ENCODE measurements around the gene TMEM120B. TPM values are rescaled to one million over a fixed set of nuclear protein-coding genes. Genes with fewer than 3 reads are reported as not detected.

Gene TMEM120B
- total and polyA plus RNA-seq, 2 of the 13 experiments (the other 11 are each of a cell fraction or from before 2014, with no cell fraction given) = 7.1 to 12.9 TPM

DNA sequence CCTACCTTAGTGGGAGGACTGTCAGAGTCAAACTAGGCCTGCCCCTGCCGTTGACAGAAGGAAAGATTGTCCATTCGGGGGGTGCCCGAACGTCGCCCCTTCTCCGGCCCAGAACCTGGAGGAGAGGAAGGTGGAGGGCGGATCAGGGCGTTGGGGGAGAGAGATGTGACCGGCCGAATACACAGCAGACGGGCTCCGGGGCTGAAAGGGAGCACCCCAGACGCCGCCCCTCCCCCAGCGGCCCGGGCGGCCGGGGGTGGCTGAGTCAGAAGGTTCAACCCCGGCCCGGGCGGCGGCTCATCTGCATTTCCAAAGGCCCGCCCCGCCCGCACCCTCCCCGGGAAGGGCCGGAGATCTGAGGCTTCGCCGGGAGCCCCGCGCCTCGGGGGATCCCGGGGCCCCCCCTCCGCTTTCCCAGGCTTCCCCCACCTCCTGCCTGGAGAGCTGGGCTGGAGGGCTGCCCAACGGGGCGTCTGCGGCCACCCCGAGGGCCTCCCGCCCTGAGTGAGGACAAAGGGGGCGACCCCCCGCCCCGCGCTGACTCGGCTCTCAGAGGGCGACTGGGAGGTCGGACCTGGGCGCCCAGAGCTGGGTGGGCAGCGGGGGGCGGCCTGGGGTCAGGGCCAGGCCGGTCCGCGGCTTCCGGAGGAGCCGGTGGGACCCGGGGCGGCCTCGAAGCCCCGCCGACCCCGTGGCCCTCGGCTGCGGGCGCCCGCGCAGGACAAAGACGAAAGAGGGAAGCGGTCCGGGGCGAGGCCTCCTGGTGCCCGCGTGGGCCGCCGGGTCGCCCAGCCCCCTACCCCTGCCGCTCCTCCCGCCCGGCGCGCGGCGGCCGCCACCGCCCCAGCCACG lies 87.5 kb downstream of the TMEM120B start (continued):
- TF ChIP-seq, protein P1, sequence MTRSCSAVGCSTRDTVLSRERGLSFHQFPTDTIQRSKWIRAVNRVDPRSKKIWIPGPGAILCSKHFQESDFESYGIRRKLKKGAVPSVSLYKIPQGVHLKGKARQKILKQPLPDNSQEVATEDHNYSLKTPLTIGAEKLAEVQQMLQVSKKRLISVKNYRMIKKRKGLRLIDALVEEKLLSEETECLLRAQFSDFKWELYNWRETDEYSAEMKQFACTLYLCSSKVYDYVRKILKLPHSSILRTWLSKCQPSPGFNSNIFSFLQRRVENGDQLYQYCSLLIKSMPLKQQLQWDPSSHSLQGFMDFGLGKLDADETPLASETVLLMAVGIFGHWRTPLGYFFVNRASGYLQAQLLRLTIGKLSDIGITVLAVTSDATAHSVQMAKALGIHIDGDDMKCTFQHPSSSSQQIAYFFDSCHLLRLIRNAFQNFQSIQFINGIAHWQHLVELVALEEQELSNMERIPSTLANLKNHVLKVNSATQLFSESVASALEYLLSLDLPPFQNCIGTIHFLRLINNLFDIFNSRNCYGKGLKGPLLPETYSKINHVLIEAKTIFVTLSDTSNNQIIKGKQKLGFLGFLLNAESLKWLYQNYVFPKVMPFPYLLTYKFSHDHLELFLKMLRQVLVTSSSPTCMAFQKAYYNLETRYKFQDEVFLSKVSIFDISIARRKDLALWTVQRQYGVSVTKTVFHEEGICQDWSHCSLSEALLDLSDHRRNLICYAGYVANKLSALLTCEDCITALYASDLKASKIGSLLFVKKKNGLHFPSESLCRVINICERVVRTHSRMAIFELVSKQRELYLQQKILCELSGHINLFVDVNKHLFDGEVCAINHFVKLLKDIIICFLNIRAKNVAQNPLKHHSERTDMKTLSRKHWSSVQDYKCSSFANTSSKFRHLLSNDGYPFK (CRISPR knock-in tag; IDR thresholded peaks at IDR 0.05; ENCODE audit: borderline replicate concordance) = no peak
- no peak for TF ChIP-seq ZNF841 (CRISPR knock-in tag; IDR thresholded peaks at IDR 0.05; ENCODE audit: borderline replicate concordance)
- 0 out of 2 replicates have a peak, but pooled peaks have one; percentile 5 for TF ChIP-seq SNAPC2 (CRISPR knock-in tag; IDR thresholded peaks at IDR 0.05)
- no peak for TF ChIP-seq WIZ (CRISPR knock-in tag; IDR thresholded peaks at IDR 0.05)
- no peak for TF ChIP-seq DPF2 (CRISPR knock-in tag; IDR thresholded peaks at IDR 0.05; ENCODE audit: borderline replicate concordance, low read depth)
- TF ChIP-seq SRF (IDR thresholded peaks at IDR 0.05; ENCODE audit: low read depth, low read length) = no peak
- TF ChIP-seq, protein P2, sequence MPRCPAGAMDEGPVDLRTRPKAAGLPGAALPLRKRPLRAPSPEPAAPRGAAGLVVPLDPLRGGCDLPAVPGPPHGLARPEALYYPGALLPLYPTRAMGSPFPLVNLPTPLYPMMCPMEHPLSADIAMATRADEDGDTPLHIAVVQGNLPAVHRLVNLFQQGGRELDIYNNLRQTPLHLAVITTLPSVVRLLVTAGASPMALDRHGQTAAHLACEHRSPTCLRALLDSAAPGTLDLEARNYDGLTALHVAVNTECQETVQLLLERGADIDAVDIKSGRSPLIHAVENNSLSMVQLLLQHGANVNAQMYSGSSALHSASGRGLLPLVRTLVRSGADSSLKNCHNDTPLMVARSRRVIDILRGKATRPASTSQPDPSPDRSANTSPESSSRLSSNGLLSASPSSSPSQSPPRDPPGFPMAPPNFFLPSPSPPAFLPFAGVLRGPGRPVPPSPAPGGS (CRISPR knock-in tag; IDR thresholded peaks at IDR 0.05) = peak; percentile 12; the same call in 1 of the 2 replicates
- no peak for TF ChIP-seq NBN (conservative IDR thresholded peaks at IDR 0.05)
- TF ChIP-seq FIP1L1 (IDR thresholded peaks at IDR 0.05; ENCODE audit: borderline replicate concordance, insufficient read depth, low read depth, low read length) = peak; percentile 82; the same call in 1 of the 2 replicates
- TF ChIP-seq ZNF816 (CRISPR knock-in tag; IDR thresholded peaks at IDR 0.05; ENCODE audit: borderline replicate concordance) = no peak
- no peak for TF ChIP-seq ELF3 (CRISPR knock-in tag; IDR thresholded peaks at IDR 0.05)
- TF ChIP-seq, protein P3, sequence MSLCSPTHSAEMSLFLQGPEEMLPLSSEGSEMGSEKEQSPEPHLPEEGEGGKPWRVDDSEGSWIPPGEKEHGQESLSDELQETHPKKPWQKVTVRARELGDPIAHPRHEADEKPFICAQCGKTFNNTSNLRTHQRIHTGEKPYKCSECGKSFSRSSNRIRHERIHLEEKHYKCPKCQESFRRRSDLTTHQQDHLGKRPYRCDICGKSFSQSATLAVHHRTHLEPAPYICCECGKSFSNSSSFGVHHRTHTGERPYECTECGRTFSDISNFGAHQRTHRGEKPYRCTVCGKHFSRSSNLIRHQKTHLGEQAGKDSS (CRISPR knock-in tag; IDR thresholded peaks at IDR 0.05; ENCODE audit: borderline replicate concordance, low read depth) = no peak
- TF ChIP-seq, protein P4, sequence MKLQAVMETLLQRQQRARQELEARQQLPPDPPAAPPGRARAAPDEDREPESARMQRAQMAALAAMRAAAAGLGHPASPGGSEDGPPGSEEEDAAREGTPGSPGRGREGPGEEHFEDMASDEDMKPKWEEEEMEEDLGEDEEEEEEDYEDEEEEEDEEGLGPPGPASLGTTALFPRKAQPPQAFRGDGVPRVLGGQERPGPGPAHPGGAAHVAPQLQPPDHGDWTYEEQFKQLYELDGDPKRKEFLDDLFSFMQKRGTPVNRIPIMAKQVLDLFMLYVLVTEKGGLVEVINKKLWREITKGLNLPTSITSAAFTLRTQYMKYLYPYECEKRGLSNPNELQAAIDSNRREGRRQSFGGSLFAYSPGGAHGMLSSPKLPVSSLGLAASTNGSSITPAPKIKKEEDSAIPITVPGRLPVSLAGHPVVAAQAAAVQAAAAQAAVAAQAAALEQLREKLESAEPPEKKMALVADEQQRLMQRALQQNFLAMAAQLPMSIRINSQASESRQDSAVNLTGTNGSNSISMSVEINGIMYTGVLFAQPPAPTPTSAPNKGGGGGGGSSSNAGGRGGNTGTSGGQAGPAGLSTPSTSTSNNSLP (IDR thresholded peaks at IDR 0.05; ENCODE audit: low read depth, low read length) = no peak
- TF ChIP-seq SIX4 (CRISPR knock-in tag; IDR thresholded peaks at IDR 0.05) = no peak
- TF ChIP-seq ZNF224 (CRISPR knock-in tag; IDR thresholded peaks at IDR 0.05) = no peak
- TF ChIP-seq, protein P5, sequence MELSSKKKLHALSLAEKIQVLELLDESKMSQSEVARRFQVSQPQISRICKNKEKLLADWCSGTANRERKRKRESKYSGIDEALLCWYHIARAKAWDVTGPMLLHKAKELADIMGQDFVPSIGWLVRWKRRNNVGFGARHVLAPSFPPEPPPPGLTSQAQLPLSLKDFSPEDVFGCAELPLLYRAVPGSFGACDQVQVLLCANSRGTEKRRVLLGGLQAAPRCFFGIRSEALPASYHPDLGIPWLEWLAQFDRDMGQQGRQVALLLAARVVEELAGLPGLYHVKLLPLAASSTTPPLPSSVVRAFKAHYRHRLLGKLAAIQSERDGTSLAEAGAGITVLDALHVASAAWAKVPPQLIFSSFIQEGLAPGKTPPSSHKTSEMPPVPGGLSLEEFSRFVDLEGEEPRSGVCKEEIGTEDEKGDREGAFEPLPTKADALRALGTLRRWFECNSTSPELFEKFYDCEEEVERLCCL (CRISPR knock-in tag; IDR thresholded peaks at IDR 0.05; ENCODE audit: borderline replicate concordance) = no peak
- TF ChIP-seq RNF2 (conservative IDR thresholded peaks at IDR 0.05; ENCODE audit: low read depth) = no peak
- no peak; the same call in 1 of the 2 replicates for TF ChIP-seq NFYB (CRISPR knock-in tag; IDR thresholded peaks at IDR 0.05)
